Uterus (tissue), 2 donors: Measurements from ENCODE around the gene VAV3.

ENCODE experiments used
- POLR2A ChIP-seq, 2 donors: fragments of 450-650 bp; IDR thresholded peaks; one replicate each; pipeline ENCODE4 v1.6.1; 2016; ENCODE audit warnings: antibody characterized with exemption in 2 of 2, mild to moderate bottlenecking in 1 of 2, moderate library complexity in 1 of 2
- TF ChIP-seq, protein P1 (sequence below), 4 experiments: fragments of 200-600 bp in 2 of 4; fragments of 450-650 bp in 2 of 4; sonication (generic) in 2 of 4; IDR thresholded peaks; one replicate each; pipeline ENCODE4 v1.5.1; 2016 to 2019; ENCODE audit warnings: antibody characterized with exemption in 4 of 4, mild to moderate bottlenecking in 2 of 4, moderate library complexity in 1 of 4

DNA sequence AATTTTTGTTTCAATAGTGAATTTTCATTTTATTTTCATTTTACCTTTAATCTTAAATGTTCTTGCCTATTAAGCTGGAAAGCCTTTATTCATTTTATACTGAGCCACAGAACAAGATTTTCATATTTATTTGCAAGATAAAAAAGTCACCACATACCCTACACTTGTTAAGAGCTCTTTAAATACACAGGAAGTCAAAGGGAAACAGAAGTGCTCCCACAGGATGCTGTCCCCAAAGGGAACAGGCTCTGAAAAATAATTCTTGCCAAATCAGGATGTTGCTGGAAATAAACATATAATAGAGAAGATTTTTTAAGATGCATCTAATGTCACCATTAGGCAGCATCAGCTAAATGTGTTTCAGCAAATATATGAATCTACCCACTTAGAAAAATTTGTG, 113.6 kb downstream of the VAV3 start:
- TF ChIP-seq, protein P1, sequence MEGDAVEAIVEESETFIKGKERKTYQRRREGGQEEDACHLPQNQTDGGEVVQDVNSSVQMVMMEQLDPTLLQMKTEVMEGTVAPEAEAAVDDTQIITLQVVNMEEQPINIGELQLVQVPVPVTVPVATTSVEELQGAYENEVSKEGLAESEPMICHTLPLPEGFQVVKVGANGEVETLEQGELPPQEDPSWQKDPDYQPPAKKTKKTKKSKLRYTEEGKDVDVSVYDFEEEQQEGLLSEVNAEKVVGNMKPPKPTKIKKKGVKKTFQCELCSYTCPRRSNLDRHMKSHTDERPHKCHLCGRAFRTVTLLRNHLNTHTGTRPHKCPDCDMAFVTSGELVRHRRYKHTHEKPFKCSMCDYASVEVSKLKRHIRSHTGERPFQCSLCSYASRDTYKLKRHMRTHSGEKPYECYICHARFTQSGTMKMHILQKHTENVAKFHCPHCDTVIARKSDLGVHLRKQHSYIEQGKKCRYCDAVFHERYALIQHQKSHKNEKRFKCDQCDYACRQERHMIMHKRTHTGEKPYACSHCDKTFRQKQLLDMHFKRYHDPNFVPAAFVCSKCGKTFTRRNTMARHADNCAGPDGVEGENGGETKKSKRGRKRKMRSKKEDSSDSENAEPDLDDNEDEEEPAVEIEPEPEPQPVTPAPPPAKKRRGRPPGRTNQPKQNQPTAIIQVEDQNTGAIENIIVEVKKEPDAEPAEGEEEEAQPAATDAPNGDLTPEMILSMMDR (IDR thresholded peaks at IDR 0.05), result no peak
- TF ChIP-seq POLR2A (IDR thresholded peaks at IDR 0.05), result no peak
